Measurements from ENCODE around the gene LMO3. TPM values are rescaled to one million over a fixed set of nuclear protein-coding genes. Genes with fewer than 3 reads are reported as not detected.

LMO3 gene
- total and polyA plus RNA-seq, 2 of the 8 experiments (the other 6 are each of a cell fraction or from before 2014, with no cell fraction given): 4.7 to 16.7 TPM

- H3K4me3 ChIP-seq (ENCODE audit: extremely low read depth in 1 of 4, insufficient read depth in 2 of 4, low read depth in 3 of 4, low read length in 4 of 4): no peak overlapping the region
- peak; percentile 57 for TF ChIP-seq E2F6 (IDR thresholded peaks at IDR 0.05)
- TF ChIP-seq TBP (IDR thresholded peaks at IDR 0.05; ENCODE audit: low read depth, low read length): no peak
- peak; percentile 81 for TF ChIP-seq CEBPB (IDR thresholded peaks at IDR 0.05; ENCODE audit: low read depth, low read length)
- TF ChIP-seq CBX8 (IDR thresholded peaks at IDR 0.05; ENCODE audit: borderline replicate concordance, low read depth, low read length): no peak
- peak; percentile 48 for TF ChIP-seq ASH2L (IDR thresholded peaks at IDR 0.05; ENCODE audit: low read length)
- no peak overlapping the region for H4K5ac ChIP-seq (ENCODE audit: insufficient read length, low read depth, low read length)
- no peak overlapping the region for H3K56ac ChIP-seq (replicated peaks; ENCODE audit: insufficient read length, low read depth, low read length)
- H3K18ac ChIP-seq (ENCODE audit: extremely low read depth, low read length): no peak overlapping the region
- H4K20me1 ChIP-seq (replicated peaks in 1 of 2; ENCODE audit: control insufficient read depth in 1 of 2, insufficient read depth in 2 of 2, low read length in 2 of 2): no peaks in the 10 kb centered on the region
- no peak for DNase-seq (ENCODE audit: low read depth in 1 of 2, low spot score in 2 of 2)
- H3K79me1 ChIP-seq (ENCODE audit: low read depth, low read length): no peaks in the 10 kb centered on the region
- H3K23me2 ChIP-seq (ENCODE audit: low read depth, low read length): no peaks in the 10 kb centered on the region
- H3K9me3 ChIP-seq (ENCODE audit: insufficient read depth in 2 of 2, low read depth in 1 of 2, low read length in 1 of 2): no peaks in the 10 kb centered on the region
- H3K4me2 ChIP-seq (ENCODE audit: insufficient read depth in 1 of 2, low read depth in 2 of 2, low read length in 2 of 2): peak overlapping the region; percentile 2 to 37; a peak in 1 of 4 replicates
- H2AFZ ChIP-seq (ENCODE audit: low read length): peak overlapping the region; percentile 98
- no peaks in the 10 kb centered on the region for H3K27me3 ChIP-seq (replicated peaks in 1 of 4; ENCODE audit: control insufficient read depth in 3 of 4, extremely low read depth in 1 of 4, insufficient read depth in 3 of 4, low read length in 3 of 4)
- peak; percentile 83 for FAIRE-seq
- ChIA-PET CTCF (ENCODE audit: partially characterized antibody) (interaction anchor here (0.7 to 2.2 kb wide), 4 partner anchors 9 to 83 kb away, joined by 3 to 7 read pairs (median 3); no protein-coding TSS in a partner anchor), POLR2A (ENCODE audit: partially characterized antibody) (no interaction called here)
- H3K36me3 ChIP-seq (ENCODE audit: control insufficient read depth in 2 of 4, insufficient read depth in 4 of 4, low read length in 3 of 4): no peaks in the 10 kb centered on the region
- H2BK120ac ChIP-seq (replicated peaks; ENCODE audit: low read depth, low read length): no peak overlapping the region
- no peak overlapping the region for H2BK20ac ChIP-seq (ENCODE audit: low read length)
- H4K91ac ChIP-seq (replicated peaks; ENCODE audit: insufficient read length, low read length): no peak overlapping the region
- H2BK12ac ChIP-seq (ENCODE audit: low read depth, low read length): peak overlapping the region; percentile 21; the same call in 1 of the 2 replicates
- H3K14ac ChIP-seq (ENCODE audit: insufficient read length): no peak overlapping the region
- no peak overlapping the region for H3K4ac ChIP-seq (replicated peaks; ENCODE audit: insufficient read length, low read depth, low read length)
- no peak overlapping the region for H3K27ac ChIP-seq (ENCODE audit: low read depth, low read length)
- H2BK15ac ChIP-seq (ENCODE audit: low read length): no peak overlapping the region
- no peak overlapping the region; a peak in 1 of 7 replicates for H3K9ac ChIP-seq (replicated peaks in 1 of 4; ENCODE audit: extremely low read depth in 1 of 4, low read depth in 3 of 4, low read length in 3 of 4)
- peaks cover 0 to 6% (median 2%) of the 10 kb centered on the region in 4 experiments; a peak in 4 of 7 replicates for H3K4me1 ChIP-seq (replicated peaks in 1 of 4; ENCODE audit: control insufficient read depth in 3 of 4, insufficient read depth in 4 of 4, low read length in 3 of 4)
- no peak overlapping the region for H2AK5ac ChIP-seq (ENCODE audit: low read depth, low read length)
- H3K79me2 ChIP-seq (ENCODE audit: control insufficient read depth in 1 of 2, insufficient read depth in 2 of 2, low read length in 2 of 2): no peaks in the 10 kb centered on the region
- H4K8ac ChIP-seq (ENCODE audit: extremely low read depth, insufficient read depth, low read length): 0 out of 2 replicates have a peak overlapping the region, but pooled peaks have one; percentile 68
- H3K23ac ChIP-seq (ENCODE audit: insufficient read length): no peak overlapping the region
- 64% methylated on average over 21 of the region's 21 CpGs; no CpG with 5 or more reads in 1 of the 2 experiments for WGBS, 2 experiments (ENCODE audit: extremely low coverage in 1 of 2, insufficient coverage in 1 of 2, insufficient read length in 1 of 2, insufficient replicate concordance in 2 of 2, low coverage in 1 of 2, low lambda C conversion rate in 2 of 2, missing lambda C conversion rate in 1 of 2)
- H2BK5ac ChIP-seq (ENCODE audit: low read depth, low read length): no peak overlapping the region
Measured at GRCh38 chr12:16573398-16574077, 32.4 kb downstream of the LMO3 start.

Data from H1 (cell line).